Activated gamma-delta T cell treated with anti-CD3 and anti-CD28 coated beads, Interleukin-2, amount 50 U/mL, for 16 hours (primary cell): Measurements from ENCODE around the gene VPS11.
"Not testable (repeated sequence)": the region's sequence is repeated elsewhere in the genome, so short reads cannot be mapped to it uniquely, and the experiment has no call there.

Source experiments
- DNase-seq: peaks from one replicate; pipeline ENCODE4 v3.0.0-alpha.2; 2020; ENCODE audit warnings: low read depth

Gene VPS11

DNA sequence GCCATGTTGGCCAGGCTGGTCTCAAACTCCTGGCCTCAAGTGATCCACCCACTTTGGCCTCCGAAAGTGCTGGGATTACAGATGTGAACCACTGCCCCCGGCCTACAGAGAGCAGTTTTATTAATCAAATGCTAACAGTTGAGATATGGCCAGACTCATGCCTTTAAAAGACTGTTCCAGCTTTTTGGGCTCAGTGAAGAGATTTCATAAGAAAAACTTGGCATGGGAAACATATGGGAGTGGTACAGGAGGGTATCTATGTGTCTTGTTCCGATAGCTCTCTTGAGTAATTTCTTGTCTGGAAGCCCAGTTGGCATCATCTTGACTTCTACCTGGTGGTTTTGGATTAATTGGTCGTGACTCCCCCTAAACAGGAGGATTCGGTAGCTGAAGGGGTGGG lies 28.7 kb upstream of the VPS11 start:
- DNase-seq, result no peak

DNA sequence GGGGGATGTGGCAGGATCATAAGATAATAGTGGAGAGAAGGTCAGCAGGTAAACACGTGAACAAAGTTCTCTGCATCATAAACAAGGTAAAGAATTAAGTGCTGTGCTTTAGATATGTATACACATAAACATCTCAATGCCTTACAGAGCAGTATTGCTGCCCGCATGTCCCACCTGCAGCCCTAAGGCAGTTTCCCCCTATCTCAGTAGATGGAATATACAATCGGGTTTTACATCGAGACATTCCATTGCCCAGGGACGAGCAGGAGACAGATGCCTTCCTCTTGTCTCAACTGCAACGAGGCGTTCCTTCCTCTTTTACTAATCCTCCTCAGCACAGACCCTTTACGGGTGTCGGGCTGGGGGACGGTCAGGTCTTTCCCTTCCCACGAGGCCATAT lies 28.1 kb upstream of the VPS11 start:
- DNase-seq, result not testable (repeated sequence)

DNA sequence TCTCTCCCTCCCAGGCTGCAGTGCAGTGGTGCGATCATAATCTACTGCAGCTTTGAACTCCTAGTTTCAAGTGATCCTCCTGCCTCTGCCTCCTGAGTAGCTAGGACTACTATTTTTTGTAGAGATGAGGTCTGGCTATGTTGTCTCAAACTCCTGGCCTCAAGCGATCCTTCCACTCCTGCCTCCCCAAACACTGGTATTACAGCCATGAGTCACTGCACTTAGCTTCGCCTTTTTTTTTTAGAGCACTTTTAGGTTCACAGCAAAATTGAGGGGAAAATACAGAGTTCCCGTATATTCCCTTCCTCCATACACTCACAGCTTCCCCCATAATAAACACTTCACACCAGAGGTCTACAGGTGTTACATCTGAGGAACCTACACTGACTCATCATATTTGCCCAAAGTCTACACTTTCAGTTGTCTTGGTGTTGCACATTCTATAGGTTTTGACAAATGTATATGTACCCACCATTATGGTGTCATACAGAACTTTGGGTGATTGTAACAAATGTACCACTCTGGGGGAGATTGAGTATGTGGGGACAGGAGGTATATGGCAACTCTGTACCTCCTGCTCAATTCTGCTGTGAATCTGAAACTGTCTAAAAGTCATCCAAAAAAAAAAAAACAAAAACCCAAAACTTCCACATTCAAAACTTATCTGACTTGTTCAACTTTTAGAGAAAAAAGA lies 25.6 kb upstream of the VPS11 start:
- no peak for DNase-seq

DNA sequence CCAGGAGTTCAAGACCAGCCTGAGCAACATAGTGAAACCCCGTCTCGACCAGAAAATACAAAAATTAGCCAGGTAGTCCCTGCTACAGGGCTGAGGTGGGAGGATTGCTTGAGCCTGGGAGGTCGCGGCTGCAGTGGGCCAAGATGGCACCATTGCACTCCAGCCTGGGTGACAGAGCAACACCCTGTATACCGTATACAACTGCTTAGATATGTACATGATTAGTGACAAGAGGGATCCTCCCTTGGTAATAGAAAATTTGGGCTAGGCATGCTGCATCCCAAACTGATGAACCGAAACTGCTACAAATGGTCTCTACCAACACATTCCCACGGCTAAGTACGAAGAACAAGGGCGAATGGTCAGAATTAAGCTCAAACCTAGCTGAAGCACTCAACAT lies 24.7 kb upstream of the VPS11 start:
- no peak for DNase-seq

DNA sequence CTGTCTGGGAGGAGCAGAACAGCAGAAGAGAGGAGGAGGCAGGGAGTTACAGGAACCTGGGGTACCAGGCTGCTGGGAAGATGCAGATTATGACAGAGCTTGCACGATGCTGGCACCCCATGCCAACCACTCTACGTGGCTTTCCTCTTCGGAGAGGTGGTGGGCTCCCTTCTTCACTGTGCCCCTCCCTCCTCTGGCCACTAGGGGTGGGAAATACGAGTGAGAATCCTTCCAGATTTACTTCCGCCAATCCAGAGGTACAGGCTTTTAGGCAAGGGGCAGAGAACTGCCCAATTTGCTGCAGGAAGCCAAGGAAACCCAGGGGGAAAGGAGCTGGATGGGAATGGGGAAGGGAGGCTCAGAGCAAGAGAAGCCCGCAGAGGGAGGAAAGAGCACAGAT lies 22.9 kb upstream of the VPS11 start:
- DNase-seq, result no peak

DNA sequence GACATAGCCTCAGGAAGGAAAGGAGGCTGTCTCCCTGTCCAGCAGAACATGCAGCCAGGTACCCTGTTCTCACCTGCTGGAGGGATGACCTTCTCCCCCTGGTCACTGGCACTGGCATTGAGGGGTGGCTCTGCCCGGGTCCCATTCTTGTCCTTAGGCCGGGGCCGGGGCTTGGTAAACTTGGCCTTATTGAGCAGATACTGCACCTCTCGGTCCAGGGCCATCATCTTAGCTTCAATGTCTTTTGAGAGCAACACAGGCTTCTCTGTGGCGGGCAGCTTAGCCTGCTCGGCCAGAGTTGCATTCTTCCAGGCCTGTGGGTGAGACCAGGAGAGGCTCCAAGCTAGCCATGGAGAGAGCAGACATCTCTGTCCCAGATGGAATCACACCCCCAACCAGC lies 21.1 kb upstream of the VPS11 start:
- DNase-seq, result no peak

DNA sequence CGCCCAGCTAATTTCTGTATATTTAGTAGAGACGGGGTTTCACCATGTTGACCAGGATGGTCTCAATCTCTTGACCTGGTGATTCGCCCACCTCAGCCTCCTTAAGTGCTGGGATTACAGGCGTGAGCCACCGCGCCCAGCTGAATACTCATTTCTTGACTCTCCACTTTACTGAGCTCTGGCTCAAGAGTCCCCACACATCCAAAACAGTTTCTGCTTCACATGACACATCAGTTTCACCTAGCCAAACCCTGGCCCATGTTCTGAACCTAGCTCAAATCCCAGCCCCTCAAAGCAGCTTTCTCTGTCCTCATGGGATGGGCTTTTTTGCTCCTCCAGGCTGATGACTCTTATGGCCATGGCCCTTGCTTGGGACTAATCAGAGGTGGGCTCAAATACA lies 20.4 kb upstream of the VPS11 start:
- no peak for DNase-seq

DNA sequence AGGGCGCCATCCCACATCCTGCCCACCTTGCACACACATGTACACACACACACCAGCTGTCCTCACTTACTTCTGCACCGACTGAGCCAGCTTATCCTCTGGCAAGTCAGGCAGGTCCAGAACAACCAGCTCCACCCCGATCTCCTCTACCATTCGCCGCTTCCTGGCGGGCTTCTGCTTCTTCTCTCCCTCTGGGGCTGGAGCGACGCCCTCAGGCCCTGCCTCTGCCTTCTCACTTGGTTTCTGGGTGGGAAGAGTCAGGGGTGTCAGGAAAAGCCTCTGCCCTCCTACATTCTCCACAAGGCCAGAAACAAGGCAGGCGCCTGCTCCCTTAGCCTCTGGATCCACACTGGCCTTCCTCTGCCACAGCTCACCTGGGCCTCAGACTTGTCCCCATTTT lies 19.0 kb upstream of the VPS11 start:
- no peak for DNase-seq

DNA sequence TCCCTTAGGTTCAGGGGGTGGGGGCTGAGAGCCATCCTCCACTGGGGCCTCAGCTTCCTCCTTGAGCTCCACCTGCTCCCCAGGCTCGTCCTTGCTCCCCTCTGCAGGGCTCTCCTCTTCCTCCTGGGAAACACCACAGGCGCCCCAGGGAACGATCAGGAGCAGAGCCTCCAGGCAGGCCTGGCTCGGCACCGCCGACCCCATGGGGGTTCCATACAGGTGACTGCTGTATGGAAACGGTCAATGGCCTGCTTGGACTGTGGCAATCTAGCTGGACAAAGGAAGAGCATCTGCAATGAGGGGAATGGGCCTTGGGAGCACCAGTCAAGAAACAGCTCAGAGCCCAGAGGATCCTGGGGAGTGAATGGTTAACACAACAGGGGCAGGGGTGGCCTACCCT lies 18.5 kb upstream of the VPS11 start:
- no peak for DNase-seq

DNA sequence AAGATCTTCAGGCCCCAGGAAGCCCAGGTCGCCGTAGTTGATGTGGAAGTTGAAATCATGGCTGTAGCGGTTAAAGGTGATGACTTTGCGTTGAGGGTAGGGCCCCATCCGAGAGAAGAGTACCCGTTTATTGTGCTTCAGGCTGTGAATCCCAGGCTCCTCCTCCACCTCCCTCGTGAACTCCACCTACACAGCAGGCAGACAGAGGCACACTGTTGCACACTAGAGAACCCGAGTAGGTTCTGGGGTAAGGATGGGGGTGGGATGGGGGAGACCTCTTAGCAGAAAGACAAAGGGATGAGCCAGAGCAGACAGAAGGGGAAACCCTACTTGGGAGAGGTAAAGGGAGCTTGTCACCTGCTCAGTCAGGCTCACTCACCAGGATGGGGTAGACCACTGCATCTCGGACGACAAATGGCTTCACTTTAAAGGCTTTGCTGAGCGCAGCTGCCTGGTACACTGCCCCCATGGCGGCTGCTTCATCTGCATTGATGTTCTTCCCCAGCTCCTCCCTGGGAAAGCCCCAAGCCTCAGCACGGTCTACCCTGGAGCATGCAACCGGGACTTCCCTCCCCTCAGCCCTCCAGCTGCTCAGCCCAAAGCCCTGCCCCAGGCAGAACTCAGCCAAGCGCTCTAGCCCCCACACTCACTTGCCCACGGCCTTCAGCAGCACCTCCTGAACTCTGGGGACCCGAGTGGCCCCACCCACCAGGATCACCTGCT lies 16.0 kb upstream of the VPS11 start:
- no peak for DNase-seq

DNA sequence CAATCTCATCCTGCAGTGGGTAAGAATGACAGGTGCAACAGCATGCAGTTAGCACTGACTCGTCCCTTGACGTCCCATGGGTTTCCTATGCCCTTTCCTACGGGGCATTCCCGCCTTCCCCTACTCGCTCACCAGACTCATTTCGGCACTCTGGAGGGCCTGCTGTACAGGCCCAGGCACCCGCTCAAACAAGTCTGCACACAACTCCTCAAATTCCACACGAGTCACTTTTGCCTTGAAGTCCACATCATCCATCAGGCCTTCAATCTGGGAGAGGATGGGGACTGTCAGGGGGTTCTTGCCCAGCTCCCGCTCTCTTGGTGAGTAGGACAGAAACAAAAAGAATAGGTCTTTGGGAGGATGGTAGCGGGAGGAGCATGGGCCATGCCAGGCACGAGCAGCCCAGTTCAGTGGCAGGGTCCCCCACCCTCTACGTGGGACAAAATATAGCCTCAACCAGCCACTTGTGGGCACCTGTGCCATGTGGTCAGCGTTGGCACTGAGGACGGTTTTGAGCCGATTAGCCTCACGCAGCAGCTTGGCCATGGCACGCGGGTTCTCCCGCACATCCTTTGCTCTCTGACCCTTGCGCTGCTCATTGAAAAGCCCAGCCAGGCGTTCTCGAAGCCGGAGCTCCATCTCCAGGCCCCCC lies 15.3 kb upstream of the VPS11 start:
- DNase-seq, result no peak

DNA sequence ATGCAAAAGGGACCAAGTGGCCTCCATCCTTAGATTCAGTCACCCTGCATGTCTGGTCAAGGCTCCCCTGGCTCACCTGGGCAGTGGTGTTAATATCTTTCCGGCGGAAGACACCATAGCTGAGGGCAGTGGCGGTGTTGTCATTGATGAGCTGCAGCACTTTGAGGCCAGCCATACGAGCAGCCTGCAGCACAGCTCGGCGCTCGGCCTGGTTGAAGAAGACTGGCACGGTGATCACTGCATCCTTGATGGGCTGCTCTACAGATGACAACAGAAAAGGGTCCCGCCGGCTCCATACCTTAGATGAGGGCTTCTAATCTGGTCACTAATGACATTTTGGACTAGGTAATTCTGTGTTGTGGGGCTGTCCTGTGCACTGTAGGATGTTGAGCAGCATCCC lies 13.2 kb upstream of the VPS11 start:
- DNase-seq, result no peak

DNA sequence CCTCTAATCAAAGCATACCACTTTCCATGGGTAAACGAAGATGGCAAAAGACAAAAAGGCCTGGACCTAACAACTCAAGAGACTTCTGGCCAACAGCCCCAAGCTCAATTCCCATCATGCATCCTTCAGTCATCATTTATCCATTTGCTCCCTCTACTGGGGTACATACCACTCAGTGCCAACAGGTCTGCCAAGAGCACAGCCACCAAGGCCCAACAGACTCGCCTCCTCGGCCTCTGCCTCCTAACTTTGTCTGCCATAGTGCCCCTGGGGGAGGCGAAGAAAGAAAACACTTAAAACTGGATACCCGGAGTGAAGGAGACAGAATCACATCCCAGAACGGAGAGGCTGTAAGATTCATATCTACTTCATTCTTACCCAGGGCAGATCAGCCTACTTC lies 11.7 kb upstream of the VPS11 start:
- DNase-seq, result no peak

DNA sequence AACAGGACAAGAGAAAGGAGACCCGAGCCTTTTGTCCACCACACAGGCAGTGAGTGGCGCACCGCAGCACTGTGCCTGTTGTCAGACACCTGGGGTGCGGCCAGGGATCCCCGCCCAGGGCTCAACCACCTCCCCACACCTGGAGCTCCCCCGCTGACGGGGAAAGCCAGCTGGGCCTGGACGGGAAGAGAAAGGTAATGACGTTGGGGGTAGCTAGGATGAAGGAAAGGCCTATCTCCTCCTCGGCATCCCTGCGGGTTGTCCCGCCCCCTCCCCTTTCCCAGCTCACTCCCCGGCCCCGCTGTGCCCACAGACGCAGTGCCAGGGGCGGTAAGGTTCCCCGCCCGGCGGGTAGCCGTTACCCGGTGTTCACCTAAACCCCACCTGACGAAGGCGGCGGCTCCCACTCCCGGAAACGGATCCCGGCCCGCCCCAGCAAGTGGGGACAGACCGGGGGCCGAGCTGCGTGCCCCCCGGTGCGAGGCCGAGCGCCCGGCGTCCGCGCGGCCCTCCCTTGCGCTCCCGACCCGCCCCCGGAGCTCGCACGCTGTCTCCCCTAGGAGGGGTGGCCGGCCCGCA lies 11.1 kb upstream of the VPS11 start:
- peak; percentile 27 for DNase-seq

DNA sequence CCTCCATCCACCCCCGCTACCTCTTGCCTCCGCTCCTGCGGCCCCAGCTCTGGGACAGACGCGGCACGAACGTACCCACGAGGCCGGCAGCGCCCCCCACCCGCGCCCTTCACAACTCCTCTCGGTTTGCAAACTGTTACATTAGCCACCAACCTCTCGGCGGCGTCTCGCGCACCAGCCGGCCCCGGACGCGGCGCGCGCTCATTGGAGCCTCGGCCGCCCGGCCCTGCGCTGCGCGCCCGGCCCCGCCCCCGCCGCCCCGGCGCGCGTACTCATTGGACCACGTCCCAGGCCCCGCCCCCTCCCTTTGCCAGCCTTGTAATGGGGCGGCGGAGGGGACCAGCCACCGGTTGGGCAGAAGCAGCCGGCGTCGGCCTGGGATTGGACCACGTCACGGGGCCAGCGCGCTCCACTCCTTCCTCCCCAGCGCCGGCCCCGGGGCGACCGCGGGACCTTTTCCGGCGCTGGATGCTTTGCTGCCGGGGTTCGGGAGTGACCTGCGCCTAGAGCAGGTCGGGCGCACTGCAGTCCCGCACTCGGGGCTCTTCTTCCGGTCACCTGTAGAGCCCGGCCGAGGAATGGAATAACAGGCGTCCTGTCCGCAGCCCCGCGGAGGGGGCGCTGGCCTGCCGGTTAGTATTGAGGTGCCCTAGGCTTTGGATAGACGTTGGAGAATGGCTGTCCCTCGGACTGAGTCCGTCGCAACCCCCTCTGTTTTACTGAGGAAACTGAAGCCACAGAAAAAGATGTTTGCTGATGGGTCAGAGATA lies 10.4 kb upstream of the VPS11 start, which contains the start of gene HYOU1:
Gene HYOU1, minus strand, starts transcription at position 206 of the 770 bp plus-strand sequence. CDS start 1,045 bp downstream, outside the sequence.
- DNase-seq, result peak; percentile 98

DNA sequence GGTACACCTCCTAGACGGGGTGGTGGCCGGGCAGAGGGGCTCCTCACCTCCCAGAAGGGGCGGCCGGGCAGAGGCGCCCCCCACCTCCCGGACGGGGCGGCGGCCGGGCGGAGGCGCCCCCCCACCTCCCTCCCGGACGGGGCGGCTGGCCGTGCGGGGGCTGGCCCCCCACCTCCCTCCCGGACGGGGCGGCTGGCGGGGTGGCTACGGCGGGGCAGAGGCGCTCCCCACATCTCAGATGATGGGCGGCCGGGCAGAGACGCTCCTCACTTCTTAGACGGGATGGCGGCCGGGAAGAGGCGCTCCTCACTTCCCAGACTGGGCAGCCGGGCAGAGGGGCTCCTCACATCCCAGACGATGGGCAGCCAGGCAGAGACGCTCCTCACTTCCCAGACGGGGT lies 8.5 kb upstream of the VPS11 start:
- DNase-seq, result not testable (repeated sequence)

DNA sequence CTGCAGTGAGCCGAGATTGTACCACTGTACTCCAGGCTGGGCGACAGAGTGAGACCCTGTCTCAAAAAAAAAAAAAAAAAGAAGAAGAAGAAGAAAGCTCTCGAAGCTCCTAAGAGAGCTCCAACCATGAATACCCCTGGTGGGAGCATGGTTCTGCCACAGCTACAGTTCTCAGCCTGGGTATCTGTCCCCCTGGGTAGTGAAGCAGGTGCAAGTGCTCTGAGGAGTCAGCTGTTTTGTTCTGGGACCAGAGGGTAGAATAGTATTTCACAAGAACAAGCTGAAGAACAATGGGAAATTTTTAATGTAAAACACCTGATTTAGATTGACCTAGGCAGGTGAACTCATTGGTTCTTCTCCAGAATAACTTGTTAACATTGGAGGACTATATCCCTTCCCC lies 6.4 kb upstream of the VPS11 start:
- no peak for DNase-seq

DNA sequence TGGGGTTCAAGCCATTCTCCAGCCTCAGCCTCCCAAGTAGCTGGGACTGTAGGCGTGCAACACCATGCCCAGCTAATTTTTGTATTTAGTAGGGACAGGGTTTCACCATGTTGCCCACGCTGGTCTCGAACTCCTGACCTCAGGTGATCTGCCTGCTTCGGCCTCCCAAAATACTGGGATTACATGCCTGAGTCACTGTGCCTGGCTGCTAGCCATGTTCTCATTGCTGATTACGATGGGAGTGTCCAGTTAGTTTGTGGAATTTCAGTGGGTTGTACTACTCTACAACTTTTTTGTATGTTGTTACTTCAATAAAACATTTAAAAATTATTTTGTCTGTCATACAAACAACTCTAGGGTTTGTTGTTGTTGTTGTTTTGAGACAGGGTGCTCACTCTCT lies 4.8 kb upstream of the VPS11 start:
- DNase-seq, result no peak

DNA sequence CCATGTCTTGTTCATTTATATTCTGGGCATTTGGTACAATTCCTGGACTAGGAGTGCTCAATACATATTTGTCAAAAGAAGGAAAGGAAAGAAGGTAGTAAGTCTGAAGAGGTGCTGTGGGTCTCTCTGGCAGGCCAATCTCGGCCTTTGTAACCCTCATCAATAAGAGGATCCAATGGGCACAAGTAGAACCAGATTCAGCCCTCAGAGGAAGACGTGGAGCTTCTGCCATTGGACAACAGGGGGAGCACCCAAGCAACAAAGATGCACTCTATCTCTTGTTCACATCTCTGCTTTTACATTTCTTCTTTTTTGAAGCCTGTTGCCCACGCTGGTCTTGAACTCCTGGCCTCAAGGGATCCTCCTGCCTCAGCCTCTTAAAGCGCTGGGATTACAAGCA lies 2.2 kb upstream of the VPS11 start:
- peak; percentile 6 for DNase-seq

DNA sequence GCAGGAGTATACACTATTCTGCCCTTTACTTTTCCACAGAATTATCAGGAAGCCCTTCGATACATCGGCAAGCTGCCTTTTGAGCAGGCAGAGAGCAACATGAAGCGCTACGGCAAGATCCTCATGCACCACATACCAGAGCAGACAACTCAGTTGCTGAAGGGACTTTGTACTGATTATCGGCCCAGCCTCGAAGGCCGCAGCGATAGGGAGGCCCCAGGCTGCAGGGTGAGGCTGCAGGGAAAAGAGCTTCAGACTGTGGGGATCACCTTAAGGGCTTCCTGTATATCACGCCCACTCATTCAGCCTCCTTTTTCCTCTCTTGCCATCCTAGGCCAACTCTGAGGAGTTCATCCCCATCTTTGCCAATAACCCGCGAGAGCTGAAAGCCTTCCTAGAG lies 10.2 kb downstream of the VPS11 start:
- no peak for DNase-seq

DNA sequence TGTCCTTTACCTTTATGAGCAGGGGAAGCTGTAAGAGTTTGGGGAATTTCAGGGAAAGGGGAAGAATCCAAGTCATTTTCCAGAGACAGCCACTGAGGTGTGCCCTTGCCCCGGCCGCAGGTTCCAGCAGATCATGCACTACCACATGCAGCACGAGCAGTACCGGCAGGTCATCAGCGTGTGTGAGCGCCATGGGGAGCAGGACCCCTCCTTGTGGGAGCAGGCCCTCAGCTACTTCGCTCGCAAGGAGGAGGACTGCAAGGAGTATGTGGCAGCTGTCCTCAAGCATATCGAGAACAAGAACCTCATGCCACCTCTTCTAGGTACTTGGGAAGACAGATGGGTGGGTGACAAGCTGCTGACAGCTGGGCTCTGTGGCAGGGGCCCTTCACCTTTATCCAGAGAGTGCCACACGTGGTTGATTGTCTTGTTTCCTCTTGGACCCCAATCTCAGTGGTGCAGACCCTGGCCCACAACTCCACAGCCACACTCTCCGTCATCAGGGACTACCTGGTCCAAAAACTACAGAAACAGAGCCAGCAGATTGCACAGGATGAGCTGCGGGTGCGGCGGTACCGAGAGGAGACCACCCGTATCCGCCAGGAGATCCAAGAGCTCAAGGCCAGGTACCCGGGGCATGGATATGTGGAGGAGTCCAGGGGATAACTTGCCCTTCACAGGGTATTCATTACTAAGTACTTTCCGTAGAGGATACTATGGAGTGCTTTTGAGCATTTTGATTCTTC lies 11.2 kb downstream of the VPS11 start:
- no peak for DNase-seq
